T47D (cell line): ENCODE measurements around the gene FAM162B.
A peak's percentile ranks its signal among the peaks of the same experiment; 100 is the strongest.

Experiments used
- DNase-seq, 2 experiments: peaks; one replicate each; pipeline versions ENCODE4 v3.0.0 to v3.0.0-alpha.2; 2011 to 2012; ENCODE audit warnings: low read depth in 1 of 2, low spot score in 1 of 2
- JUND ChIP-seq: IDR thresholded peaks from 2 replicates; pipeline ENCODE4 v1.6.1; 2012; ENCODE audit warnings: low read depth
- in situ Hi-C: cut with HindIII; loops from 2 replicates; pipeline ENCODE4 v1.10.0; 2016; ENCODE audit warnings: low sequenced_read_pairs, low pct_unique_long_range_greater_than_20kb

The FAM162B gene

DNA sequence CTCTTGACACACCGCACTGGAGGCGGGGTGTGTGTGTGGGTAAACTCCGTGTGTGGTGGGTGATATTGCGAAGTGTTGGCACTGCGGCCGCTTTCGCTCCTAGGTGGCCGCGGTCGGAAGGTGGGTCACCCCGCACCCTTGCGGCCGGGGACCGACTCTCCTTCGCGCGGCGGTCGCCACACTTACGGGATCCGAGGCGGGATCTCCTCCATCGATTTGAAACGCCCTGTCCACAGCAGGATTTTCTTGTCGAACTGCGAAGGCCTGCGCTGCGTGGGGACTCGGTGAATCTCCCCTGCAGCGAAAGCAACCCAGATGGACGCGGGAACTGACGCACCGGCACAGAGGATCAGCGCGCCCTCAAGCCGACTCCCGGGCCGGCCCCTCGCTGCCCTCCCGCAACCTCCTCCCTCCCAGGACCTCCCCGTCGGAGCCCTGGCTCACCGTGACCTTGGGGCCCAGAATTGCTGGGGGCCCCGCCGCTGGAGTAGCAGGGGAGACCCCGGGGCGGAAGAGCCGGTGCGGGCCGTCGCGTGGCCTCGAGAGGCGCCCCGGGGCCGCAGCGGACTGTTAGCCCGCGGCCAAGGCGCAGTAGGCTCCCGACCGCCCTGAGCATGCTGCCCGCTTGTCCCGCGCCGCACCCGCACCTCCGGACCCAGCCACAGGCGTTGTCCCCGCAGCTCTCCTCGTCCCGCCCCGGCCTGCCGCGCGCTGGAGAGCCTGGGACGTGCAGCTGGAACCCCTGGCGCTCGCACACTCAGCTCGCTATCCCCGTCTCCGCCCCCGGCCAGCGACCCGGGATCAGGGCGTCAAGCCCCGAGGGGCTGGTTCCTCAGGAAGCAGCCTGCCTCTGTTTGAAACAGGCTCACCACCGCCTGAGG lies at the start of gene FAM162B:
Gene FAM162B, minus strand, starts transcription at position 759 of the 881 bp plus-strand sequence. Its CDS starts 143 bp downstream, at position 616.
- in situ Hi-C loops: no loop called here
- no peak for DNase-seq

GRCh38 chr6:116812051-116812650 lies 46.6 kb upstream of the FAM162B start:
- TF ChIP-seq JUND: no peak
- in situ Hi-C loops: no loop called here
- no peak for DNase-seq

More for the DNA sequence above, at the start of gene FAM162B:
- TF ChIP-seq JUND: no peak

DNA sequence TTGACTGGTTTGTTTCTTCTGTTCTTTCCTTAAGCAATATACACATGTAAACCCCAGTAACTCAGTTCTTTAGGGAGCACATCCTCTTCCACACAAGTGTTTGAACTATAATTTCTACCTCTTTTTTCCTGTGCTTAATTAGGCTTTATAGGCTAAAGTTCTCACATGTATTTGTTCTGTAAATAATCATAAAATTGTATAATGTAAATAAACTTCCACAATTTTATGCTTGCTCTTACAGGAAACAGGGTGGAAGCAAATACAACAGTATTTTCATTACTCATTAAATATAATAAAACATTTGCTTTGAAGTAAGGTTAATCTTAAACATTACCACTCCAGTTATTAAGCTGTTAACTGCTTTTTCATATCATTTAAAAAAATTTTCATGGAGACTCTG lies 36.5 kb upstream of the FAM162B start:
- DNase-seq: no peak
- TF ChIP-seq JUND: no peak
- in situ Hi-C loops: no loop called here

- in situ Hi-C loops: no loop called here
- DNase-seq: no peak
- TF ChIP-seq JUND: no peak
These were observed 34.4 kb upstream of the FAM162B start for GRCh38 chr6:116799945-116800344.

- in situ Hi-C loops: no loop called here
- DNase-seq: no peak
- TF ChIP-seq JUND: no peak
These were observed 32.1 kb upstream of the FAM162B start for GRCh38 chr6:116797585-116797984.

DNA sequence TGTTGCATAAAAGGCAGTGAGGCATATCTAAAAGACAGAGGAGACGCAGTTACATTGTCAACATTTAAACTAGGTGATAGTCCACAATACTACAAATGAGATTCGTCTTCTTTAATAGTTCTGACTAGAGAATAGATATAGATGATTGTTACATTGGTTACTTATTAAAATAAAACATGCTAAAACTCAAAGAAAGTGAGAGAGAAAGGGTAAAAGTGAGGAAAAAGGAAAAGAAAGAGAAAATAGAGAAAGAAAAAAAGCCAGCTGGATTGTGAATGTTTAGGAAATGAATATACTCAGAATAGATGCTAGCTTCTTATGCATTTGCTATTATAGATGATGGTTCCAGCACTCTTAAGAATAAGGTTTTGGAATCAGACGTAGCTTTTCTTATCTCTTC lies 27.7 kb upstream of the FAM162B start:
- no peak for TF ChIP-seq JUND
- no peak for DNase-seq
- in situ Hi-C loops: no loop called here

DNA sequence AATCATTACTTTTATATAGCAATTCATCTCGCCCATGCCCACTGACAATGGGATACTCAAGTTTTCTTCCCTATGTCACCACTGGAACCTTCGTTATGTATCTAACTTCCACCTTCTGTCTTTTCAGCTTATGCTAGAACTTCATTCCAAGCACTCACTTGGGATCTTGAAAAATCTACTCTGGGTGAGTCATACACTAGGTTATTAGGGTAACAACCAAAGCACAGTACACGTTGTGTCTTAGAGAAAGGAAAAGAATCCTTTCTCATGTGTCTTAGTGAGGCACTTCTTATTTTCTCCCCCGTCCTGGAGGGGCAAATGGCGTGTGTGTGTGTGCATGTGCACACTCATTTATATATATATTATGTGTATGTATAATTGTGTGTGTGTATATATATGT lies 18.3 kb upstream of the FAM162B start:
- DNase-seq: no peak
- in situ Hi-C loops: no loop called here

DNA sequence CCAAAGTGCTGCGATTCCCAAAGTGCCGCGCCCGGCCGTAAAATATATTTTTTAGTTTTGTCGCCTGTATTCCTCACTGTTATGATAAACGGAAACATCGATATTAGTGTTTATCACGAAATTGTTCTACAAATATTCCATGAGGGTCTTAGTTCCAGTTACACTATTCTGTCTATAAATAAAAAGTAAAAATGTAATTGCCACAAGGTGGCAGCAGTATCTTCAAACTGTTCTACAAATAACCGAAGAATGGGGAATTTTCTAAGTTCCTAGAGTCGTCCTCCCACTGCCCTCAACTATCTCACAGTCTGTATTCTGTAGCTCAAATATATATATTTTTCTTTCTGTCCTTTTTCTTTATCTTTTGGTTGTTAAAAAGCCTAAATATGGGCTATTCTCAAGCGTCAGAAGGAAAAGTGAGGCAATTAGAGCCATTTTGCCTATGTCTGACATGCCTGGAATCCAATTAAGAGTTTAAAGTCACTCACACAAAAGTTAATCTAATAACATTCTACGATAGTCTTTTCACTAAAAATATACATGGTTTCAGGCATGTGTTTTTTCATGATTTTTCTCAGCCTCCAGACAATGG lies 14.2 kb upstream of the FAM162B start:
- in situ Hi-C loops: no loop called here
- peak in 1 of 2 experiments; percentile 25 for DNase-seq
- no peak for TF ChIP-seq JUND

More for the DNA sequence above, 18.3 kb upstream of the FAM162B start:
- TF ChIP-seq JUND: no peak

DNA sequence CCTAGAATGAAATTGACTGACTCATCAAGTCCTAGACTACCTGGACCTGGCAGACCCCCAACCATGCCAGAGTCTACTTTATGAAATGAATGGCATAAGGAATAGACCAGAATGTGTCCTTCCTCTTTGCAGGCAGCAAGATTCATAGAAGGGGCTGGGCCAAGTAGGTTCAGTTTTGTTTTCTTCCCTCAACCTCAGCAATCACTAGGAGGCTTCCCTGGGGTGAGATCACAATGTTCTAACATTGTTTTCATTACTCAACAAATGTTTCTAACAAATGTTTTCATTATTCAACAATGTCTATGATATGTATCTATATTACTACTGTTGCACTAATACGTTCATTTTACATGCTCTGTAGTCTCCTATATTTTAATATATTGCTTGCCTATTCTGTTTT lies 8.4 kb upstream of the FAM162B start:
- in situ Hi-C loops: no loop called here
- TF ChIP-seq JUND: no peak
- DNase-seq: no peak

DNA sequence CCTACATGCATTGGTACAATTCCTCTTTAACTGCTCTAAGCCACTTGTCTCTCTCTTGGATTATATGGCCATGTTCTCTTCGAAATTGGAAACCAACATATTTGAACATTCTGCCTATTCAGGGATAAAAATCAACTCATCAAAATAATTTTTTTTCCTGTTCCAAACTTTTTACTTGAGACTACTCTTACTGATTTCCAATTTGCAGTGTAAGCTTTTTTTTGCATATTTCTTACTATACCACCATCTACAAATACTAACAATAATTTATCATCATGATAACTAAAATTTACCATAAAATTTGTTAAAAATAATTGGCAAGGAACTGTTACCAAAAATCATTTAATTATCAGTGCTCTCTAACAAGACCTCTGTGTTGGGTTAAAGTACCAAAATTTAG lies 6.9 kb upstream of the FAM162B start:
- no peak for TF ChIP-seq JUND
- in situ Hi-C loops: no loop called here
- no peak for DNase-seq

- in situ Hi-C loops: no loop called here
- no peak for DNase-seq
- TF ChIP-seq JUND: no peak
These were observed 2.2 kb upstream of the FAM162B start for GRCh38 chr6:116767715-116768114.

GRCh38 chr6:116766506-116767176 lies 1.1 kb upstream of the FAM162B start:
- no peak for DNase-seq
- in situ Hi-C loops: no loop called here
- TF ChIP-seq JUND: no peak

DNA sequence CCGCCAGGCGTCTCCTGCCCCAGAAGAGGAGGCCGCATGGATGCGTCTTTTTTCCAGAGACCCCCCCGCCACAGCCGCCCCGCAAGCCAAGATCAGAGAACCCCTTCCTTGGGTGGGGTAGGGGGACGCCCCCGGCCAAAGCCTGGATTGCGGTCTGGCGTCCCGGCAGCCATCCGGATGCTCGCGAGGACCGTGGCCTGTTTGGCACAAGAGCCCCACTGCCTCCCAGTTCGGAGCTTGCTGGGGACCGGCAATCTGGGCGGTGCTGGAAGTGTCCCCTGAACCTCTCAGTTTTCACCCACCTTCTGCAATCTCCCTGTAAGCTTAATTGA lies 924 bp downstream of the FAM162B start:
- in situ Hi-C loops: no loop called here
- DNase-seq: no peak
- TF ChIP-seq JUND: no peak
